K562 (cell line): ENCODE measurements around the gene TOM1. TPM values are rescaled to one million over a fixed set of nuclear protein-coding genes. Genes with fewer than 3 reads are reported as not detected.

Experiments
- CREB3L1 ChIP-seq: fragments of 450-650 bp; IDR thresholded peaks from 2 replicates; pipeline ENCODE4 v1.6.1; 2014; ENCODE audit warnings: low read depth, mild to moderate bottlenecking, moderate library complexity, borderline replicate concordance
- ESRRA ChIP-seq: fragments of 450-650 bp; IDR thresholded peaks from 2 replicates; pipeline ENCODE4 v1.6.1; 2014; ENCODE audit warnings: low read depth, mild to moderate bottlenecking, moderate library complexity, borderline replicate concordance
- HEY1 ChIP-seq: fragments of 250-450 bp; sonication (Bioruptor Pico); IDR thresholded peaks from 2 replicates; pipeline ENCODE4 v1.5.0; 2020; ENCODE audit warnings: mild to moderate bottlenecking, moderate library complexity, borderline replicate concordance
- MTA2 ChIP-seq: fragments of 450-650 bp; IDR thresholded peaks from 2 replicates; pipeline ENCODE4 v1.6.1; 2016; ENCODE audit warnings: low read depth
- MTF1 ChIP-seq: fragments of 250-450 bp; sonication (Bioruptor Pico); IDR thresholded peaks from 2 replicates; pipeline ENCODE4 v1.9.0; 2021; ENCODE audit warnings: moderate library complexity, mild to moderate bottlenecking, inconsistent platforms, borderline replicate concordance
- USF1 ChIP-seq: sonication (generic); formaldehyde crosslinking; IDR thresholded peaks from 2 replicates; pipeline ENCODE4 v1.9.0; 2022; ENCODE audit warnings: mild to moderate bottlenecking, missing genetic modification reagents
- ZFP91 ChIP-seq: sonication (generic); formaldehyde crosslinking; IDR thresholded peaks from 2 replicates; pipeline ENCODE4 v1.8.0; 2022; ENCODE audit warnings: mild to moderate bottlenecking, missing genetic modification reagents
- ZNF57 ChIP-seq: fragments of 450-650 bp; formaldehyde crosslinking; IDR thresholded peaks from 2 replicates; pipeline ENCODE4 v1.4.0; 2020; ENCODE audit warnings: mild to moderate bottlenecking, moderate library complexity
- ZNF589 ChIP-seq: fragments of 200-800 bp; sonication (Bioruptor generic); IDR thresholded peaks from 2 replicates; pipeline ENCODE4 v1.6.1; 2016; ENCODE audit warnings: low read depth, missing genetic modification characterization, missing compliant biosample characterization
- polyA plus RNA-seq, 8 experiments: library from polyadenylated mRNA; depleted of rRNA in 4 of 8; stranded (reverse) in 5 of 8; unstranded in 3 of 8; fragments of >200 nt; fragmentation: Nextera tagmentation in 2 of 8; fragmentation: Illumina TruSeq in 1 of 8; extraction: Ambion mirVana in 2 of 8; extraction: Trizol in 1 of 8; gene quantifications; 2 replicates each; pipeline versions ENCODE4 v1.2.1 to v1.2.3, GENCODE V29; 2011 to 2014; ENCODE audit warnings: inconsistent platforms in 1 of 8, missing spikeins in 1 of 8
- total RNA-seq, 7 experiments: library from RNA; depleted of rRNA in 6 of 7; stranded (reverse); fragments of >200 nt in 6 of 7; fragmentation: Illumina TruSeq in 2 of 7; extraction: Trizol in 2 of 7; gene quantifications; 2 replicates each; pipeline versions ENCODE4 v1.2.1 to v1.2.3, GENCODE V29; 2011 to 2021; ENCODE audit warnings: low replicate concordance in 1 of 7
- TF ChIP-seq, protein P1 (sequence below): fragments of 450-650 bp; IDR thresholded peaks from 2 replicates; pipeline ENCODE4 v1.7.0; 2016; ENCODE audit warnings: borderline replicate concordance
- TF ChIP-seq, protein P2 (sequence below): fragments of 250-450 bp; sonication (Bioruptor Pico); IDR thresholded peaks from 2 replicates; pipeline ENCODE4 v1.8.0; 2021; ENCODE audit warnings: mild to moderate bottlenecking, moderate library complexity
- TF ChIP-seq, protein P3 (sequence below): fragments of 250-450 bp; sonication (Bioruptor Pico); IDR thresholded peaks from 2 replicates; pipeline ENCODE4 v1.6.1; 2021; ENCODE audit warnings: mild to moderate bottlenecking
- TF ChIP-seq, protein P4 (sequence below): fragments of 250-450 bp; sonication (Bioruptor Pico); IDR thresholded peaks from 2 replicates; pipeline ENCODE4 v1.8.0; 2022; ENCODE audit warnings: moderate library complexity, mild to moderate bottlenecking, inconsistent platforms

The TOM1 gene
- total and polyA plus RNA-seq, 9 of the 15 experiments (the other 6 are each of a cell fraction or from before 2014, with no cell fraction given), result 0.64 to 20.6 (median 12.0) TPM

DNA sequence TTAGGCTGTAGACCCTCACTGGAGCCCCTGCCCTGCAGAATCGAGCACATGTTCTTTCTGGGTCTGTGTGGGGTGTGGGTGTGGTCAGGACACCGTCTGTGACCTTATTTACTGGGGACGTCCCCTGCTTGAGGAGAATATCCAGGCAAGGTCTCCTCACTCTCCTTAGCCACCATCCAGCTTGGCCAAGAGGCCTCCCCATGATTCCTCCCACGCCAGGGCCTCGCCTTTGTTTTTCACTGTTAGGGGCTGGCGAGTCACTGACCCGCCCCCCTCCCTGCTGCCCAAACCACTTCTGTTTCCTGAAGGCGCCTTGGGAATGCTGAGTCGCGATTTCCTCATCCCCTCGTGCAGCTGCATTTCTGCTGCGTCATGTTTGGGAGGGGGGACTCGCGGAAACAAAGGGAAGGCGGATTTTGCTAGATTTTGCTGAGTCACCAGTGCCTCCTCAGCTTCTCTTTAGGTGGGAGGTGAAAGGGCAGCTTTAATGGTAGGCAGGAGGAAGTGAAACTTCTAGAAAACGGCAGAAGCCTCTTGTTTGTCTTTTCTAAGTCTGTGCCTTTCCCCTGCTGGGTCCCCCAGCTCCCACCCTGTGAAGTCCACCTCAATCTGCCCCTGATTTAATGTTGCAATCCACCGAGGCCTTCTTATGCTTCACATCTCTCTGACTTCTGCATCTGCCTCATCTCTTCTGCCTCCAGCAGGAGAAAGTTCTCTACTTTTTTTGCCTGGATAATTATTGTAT is 77.2 kb downstream of the TOM1 start (continued):
- TF ChIP-seq USF1 (CRISPR knock-in tag) (no peak), MTA2 (0 out of 2 replicates have a peak, but pooled peaks have one; percentile 41), HEY1 (CRISPR knock-in tag) (no peak), ZFP91 (no peak), CREB3L1 (peak; percentile 43; the same call in 1 of the 2 replicates), ZNF57 (no peak), ZNF589 (CRISPR knock-in tag) (peak; percentile 28; the same call in 1 of the 2 replicates), MTF1 (no peak), ESRRA (peak; percentile 20; the same call in 1 of the 2 replicates)
- TF ChIP-seq, protein P1, sequence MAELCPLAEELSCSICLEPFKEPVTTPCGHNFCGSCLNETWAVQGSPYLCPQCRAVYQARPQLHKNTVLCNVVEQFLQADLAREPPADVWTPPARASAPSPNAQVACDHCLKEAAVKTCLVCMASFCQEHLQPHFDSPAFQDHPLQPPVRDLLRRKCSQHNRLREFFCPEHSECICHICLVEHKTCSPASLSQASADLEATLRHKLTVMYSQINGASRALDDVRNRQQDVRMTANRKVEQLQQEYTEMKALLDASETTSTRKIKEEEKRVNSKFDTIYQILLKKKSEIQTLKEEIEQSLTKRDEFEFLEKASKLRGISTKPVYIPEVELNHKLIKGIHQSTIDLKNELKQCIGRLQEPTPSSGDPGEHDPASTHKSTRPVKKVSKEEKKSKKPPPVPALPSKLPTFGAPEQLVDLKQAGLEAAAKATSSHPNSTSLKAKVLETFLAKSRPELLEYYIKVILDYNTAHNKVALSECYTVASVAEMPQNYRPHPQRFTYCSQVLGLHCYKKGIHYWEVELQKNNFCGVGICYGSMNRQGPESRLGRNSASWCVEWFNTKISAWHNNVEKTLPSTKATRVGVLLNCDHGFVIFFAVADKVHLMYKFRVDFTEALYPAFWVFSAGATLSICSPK, result no peak
- TF ChIP-seq, protein P2, sequence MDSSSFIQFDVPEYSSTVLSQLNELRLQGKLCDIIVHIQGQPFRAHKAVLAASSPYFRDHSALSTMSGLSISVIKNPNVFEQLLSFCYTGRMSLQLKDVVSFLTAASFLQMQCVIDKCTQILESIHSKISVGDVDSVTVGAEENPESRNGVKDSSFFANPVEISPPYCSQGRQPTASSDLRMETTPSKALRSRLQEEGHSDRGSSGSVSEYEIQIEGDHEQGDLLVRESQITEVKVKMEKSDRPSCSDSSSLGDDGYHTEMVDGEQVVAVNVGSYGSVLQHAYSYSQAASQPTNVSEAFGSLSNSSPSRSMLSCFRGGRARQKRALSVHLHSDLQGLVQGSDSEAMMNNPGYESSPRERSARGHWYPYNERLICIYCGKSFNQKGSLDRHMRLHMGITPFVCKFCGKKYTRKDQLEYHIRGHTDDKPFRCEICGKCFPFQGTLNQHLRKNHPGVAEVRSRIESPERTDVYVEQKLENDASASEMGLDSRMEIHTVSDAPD (CRISPR knock-in tag), result no peak
- TF ChIP-seq, protein P3, sequence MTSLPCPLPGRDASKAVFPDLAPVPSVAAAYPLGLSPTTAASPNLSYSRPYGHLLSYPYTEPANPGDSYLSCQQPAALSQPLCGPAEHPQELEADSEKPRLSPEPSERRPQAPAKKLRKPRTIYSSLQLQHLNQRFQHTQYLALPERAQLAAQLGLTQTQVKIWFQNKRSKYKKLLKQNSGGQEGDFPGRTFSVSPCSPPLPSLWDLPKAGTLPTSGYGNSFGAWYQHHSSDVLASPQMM (CRISPR knock-in tag), result no peak
- TF ChIP-seq, protein P4, sequence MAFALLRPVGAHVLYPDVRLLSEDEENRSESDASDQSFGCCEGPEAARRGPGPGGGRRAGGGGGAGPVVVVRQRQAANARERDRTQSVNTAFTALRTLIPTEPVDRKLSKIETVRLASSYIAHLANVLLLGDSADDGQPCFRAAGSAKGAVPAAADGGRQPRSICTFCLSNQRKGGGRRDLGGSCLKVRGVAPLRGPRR (CRISPR knock-in tag), result no peak
